HG03469 (cell line): Measurements from ENCODE around the gene HOXA3.

ENCODE experiments used
- ATAC-seq: cut with Tn5 transposase; IDR thresholded peaks from one replicate; pipeline ENCODE4 v1.9.1; 2021; ENCODE audit warnings: mild to moderate bottlenecking, moderate library complexity, moderate number of reproducible peaks; ENCODE audit not compliant: unreplicated experiment

The HOXA3 gene

GRCh38 chr7:27116962-27117886, 35.2 kb downstream of the HOXA3 start:
- ATAC-seq, result no peak

GRCh38 chr7:27116031-27116961, 36.1 kb downstream of the HOXA3 start:
- no peak for ATAC-seq

- ATAC-seq, result no peak
Measured at GRCh38 chr7:27115221-27116026, 37.0 kb downstream of the HOXA3 start.

- ATAC-seq, result no peak
Measured at GRCh38 chr7:27114881-27115220, 37.5 kb downstream of the HOXA3 start.

- ATAC-seq, result no peak
Measured at GRCh38 chr7:27113991-27114769, 38.2 kb downstream of the HOXA3 start.

- ATAC-seq, result no peak
Measured at GRCh38 chr7:27112955-27113949, 39.1 kb downstream of the HOXA3 start.

DNA sequence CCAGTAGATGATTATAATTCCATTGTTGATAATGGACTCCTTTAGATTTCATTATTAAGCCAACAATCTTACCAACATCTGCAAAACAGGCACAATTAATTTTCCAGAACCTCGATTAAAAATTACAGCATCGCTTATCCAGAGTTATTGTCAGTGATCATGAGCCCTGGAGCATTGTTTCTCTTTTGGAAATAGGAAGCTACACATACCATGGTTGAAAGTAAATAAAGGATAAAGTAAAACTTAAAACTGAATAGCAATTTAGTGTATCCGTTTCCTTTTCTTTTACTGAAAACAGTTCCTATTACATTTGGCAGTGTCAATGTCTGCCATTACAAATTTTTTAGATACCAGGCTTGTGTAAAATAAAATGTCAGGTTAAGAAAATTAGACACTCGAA, 40.0 kb downstream of the HOXA3 start:
- no peak for ATAC-seq

- ATAC-seq, result no peak
Measured at GRCh38 chr7:27111751-27112277, 40.6 kb downstream of the HOXA3 start.

DNA sequence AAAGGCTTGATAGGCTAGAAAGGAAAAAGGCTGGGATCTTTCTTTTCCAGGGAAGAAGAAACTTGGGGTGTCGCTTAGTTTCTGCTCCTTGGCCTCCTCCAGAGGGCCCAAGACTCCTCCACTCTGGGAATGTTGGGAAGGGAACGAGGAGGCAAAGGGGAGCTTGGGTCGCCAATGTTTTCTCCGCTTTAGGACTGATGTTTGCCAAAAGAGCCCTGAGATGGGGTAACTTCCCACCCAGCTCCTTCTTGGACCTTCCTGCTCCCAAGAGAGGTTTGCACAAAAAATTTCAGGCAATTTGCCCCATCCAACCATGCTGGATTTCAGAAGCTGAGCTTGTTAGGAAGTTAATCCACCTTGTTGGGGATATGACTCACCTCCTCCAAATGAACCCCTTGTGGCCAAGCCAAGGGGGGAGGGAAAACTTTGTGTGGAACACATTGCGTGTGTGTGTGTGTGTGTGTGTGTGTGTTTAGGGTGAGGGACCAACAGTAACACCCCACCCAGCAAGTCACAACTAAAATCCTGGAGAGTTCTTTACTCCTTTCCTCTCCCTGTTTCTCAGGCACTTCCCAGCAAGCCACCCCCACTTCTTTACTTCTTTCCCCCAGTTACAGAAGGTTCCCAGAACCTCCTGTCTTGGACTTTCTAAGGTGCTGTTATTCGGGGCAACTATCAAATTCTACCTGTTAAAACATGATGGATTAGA, 41.2 kb downstream of the HOXA3 start:
- no peak for ATAC-seq

GRCh38 chr7:27110186-27111031, 42.0 kb downstream of the HOXA3 start:
- no peak for ATAC-seq

DNA sequence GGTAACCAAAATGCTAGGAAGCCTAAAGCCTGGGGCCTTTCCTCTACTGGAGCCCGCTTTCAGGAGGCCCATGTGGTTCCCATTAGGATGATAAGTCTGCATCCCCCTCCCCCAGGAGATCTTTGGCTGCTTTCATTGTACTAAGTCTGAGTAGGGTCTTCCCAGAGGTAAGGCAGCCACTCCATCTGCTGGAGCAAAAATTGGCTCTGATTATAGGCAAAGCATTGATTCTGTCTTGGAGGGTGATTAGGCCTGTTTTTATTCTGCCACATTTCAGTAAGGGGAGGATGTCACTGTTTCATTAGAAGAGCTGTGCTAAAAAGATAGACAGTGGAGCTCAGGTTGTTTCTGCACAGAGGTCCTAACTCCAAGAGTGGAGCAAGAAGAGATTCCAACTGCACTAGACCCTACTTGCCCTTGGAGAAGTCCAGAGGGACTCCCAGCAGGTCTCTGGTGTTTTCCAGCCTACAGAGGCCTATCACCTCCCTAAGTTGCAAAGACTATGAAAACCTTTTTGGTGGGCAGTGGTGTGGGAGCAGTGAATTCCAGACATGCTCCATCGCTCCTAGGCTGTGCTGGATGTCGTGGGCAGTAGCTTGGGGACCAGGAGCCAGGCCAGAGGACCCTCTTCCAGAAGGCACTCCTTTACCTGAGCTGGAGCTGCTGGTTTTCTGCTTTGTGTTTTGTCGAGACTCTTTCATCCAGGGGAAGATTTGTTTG, 42.8 kb downstream of the HOXA3 start:
- no peak for ATAC-seq

GRCh38 chr7:27108390-27109127, 43.8 kb downstream of the HOXA3 start:
- ATAC-seq, result no peak

- ATAC-seq, result no peak
Measured at GRCh38 chr7:27107391-27108381, 44.7 kb downstream of the HOXA3 start.

GRCh38 chr7:27106901-27107240, 45.5 kb downstream of the HOXA3 start:
- ATAC-seq, result no peak
